GM12878 (cell line): ENCODE results near the gene SLC38A3. TPM values are rescaled to one million over a fixed set of nuclear protein-coding genes. Genes with fewer than 3 reads are reported as not detected.

Experiments used
- ATAC-seq: fragments of 200-7000 bp; cut with Tn5 transposase; 3 replicates; pipeline ENCODE4 v1.9.1; 2020; ENCODE audit warnings: mild to moderate bottlenecking, moderate library complexity
- BruUV-seq: library from RNA; stranded (reverse); fragments of 400-500 nt; replicated peaks from 2 replicates; lab custom pipeline; 2021; lab: Mats Ljungman, UMichigan
- CTCF ChIA-PET: fragments of 300-600 bp; sonication (Branson Sonifier 250); formaldehyde crosslinking; extraction: SDS; loops from one replicate; lab custom pipeline; 2021; ENCODE audit warnings: inconsistent platforms; lab: Yijun Ruan, JAX
- POLR2A ChIA-PET: fragments of 350-600 bp; formaldehyde crosslinking; extraction: SDS; loops from one replicate; lab custom pipeline; 2021; ENCODE audit warnings: inconsistent platforms; lab: Charles Lee
- RAD21 ChIA-PET: fragments of 300-600 bp; sonication (Branson Sonifier 250); formaldehyde crosslinking; loops from one replicate; lab custom pipeline; 2023; ENCODE audit warnings: antibody characterized with exemption; ENCODE audit not compliant: unreplicated experiment; lab: Charles Lee
- SMC1A ChIA-PET: fragments of 300-600 bp; sonication (Branson Sonifier 250); formaldehyde crosslinking; loops from one replicate; lab custom pipeline; 2023; ENCODE audit not compliant: unreplicated experiment, uncharacterized antibody; lab: Charles Lee
- DNase-seq: peaks from one replicate; pipeline ENCODE4 v3.0.0-alpha.2; 2011; ENCODE audit warnings: low read depth, low spot score
- FAIRE-seq: peaks from 3 replicates; lab custom pipeline; 2011; peaks lifted over from hg19 to GRCh38; lab: Jason Lieb, UNC
- H2AFZ ChIP-seq: 2 replicates; pipeline ENCODE4 v1.6.0; 2011; ENCODE audit warnings: low read depth, low read length, control low read depth; ENCODE audit not compliant: control insufficient read depth
- H3K27ac ChIP-seq: 2 replicates; pipeline ENCODE4 v1.5.1; 2011; ENCODE audit warnings: control low read depth; ENCODE audit not compliant: control insufficient read depth, insufficient read depth
- H3K27me3 ChIP-seq, 2 experiments: replicated peaks in 1 of 2; 2 replicates each; pipeline versions ENCODE4 v1.6.0 to v1.6.1; 2011; ENCODE audit warnings: low read length in 1 of 2; ENCODE audit not compliant: control insufficient read depth in 2 of 2, insufficient read depth in 2 of 2
- H3K36me3 ChIP-seq, 2 experiments: 2 replicates each; pipeline ENCODE4 v1.5.1; 2011; ENCODE audit warnings: low read length in 1 of 2; ENCODE audit not compliant: control insufficient read depth in 2 of 2, insufficient read depth in 2 of 2
- H3K4me1 ChIP-seq: 2 replicates; pipeline ENCODE4 v1.6.1; 2011; ENCODE audit warnings: mild to moderate bottlenecking, low read length, moderate library complexity, mixed read lengths; ENCODE audit not compliant: control insufficient read depth, insufficient read depth
- H3K4me2 ChIP-seq: 2 replicates; pipeline ENCODE4 v1.6.0; 2011; ENCODE audit warnings: control low read depth; ENCODE audit not compliant: control insufficient read depth, insufficient read depth
- H3K4me3 ChIP-seq: fragments of 200-600 bp; sonication (generic); 2 replicates; pipeline ENCODE4 v1.5.1; 2016
- H3K79me2 ChIP-seq: 2 replicates; pipeline ENCODE4 v1.6.0; 2011; ENCODE audit warnings: low read length; ENCODE audit not compliant: control insufficient read depth, insufficient read depth
- H3K9ac ChIP-seq: 2 replicates; pipeline ENCODE4 v1.8.0; 2011; ENCODE audit warnings: low read length, control low read depth, mixed read lengths; ENCODE audit not compliant: control insufficient read depth, insufficient read depth
- H3K9me3 ChIP-seq: replicated peaks from 3 replicates; pipeline ENCODE4 v1.5.1; 2011; ENCODE audit warnings: mild to moderate bottlenecking, low read length; ENCODE audit not compliant: control insufficient read depth, insufficient read depth
- H4K20me1 ChIP-seq: 2 replicates; pipeline ENCODE4 v1.6.0; 2011; ENCODE audit not compliant: control insufficient read depth, insufficient read depth
- ATF7 ChIP-seq: fragments of 450-650 bp; IDR thresholded peaks from 2 replicates; pipeline ENCODE4 v1.6.1; 2016; ENCODE audit warnings: low read depth, mild to moderate bottlenecking
- BMI1 ChIP-seq: fragments of 450-650 bp; IDR thresholded peaks from 2 replicates; pipeline ENCODE4 v1.6.1; 2016; ENCODE audit warnings: mild to moderate bottlenecking, moderate library complexity, borderline replicate concordance
- CBX3 ChIP-seq: fragments of 200-600 bp; sonication (generic); IDR thresholded peaks from 2 replicates; pipeline ENCODE4 v1.6.1; 2016; ENCODE audit warnings: low read depth, borderline replicate concordance
- CUX1 ChIP-seq: IDR thresholded peaks from 2 replicates; pipeline ENCODE4 v1.6.1; 2012; ENCODE audit warnings: improper control_type of control experiment, low read depth, low read length; ENCODE audit not compliant: insufficient replicate concordance
- KDM1A ChIP-seq: fragments of 200-600 bp; sonication (generic); IDR thresholded peaks from 2 replicates; pipeline ENCODE4 v1.6.1; 2016; ENCODE audit warnings: borderline replicate concordance
- MEF2B ChIP-seq: fragments of 450-650 bp; IDR thresholded peaks from 2 replicates; pipeline ENCODE4 v1.6.1; 2018; ENCODE audit warnings: mild to moderate bottlenecking, moderate library complexity; ENCODE audit not compliant: partially characterized antibody, poor library complexity, severe bottlenecking
- NFYB ChIP-seq: IDR thresholded peaks from 2 replicates; pipeline ENCODE4 v1.6.1; 2011; ENCODE audit warnings: low read depth, mild to moderate bottlenecking, low read length, improper control_type of control experiment, moderate library complexity; ENCODE audit not compliant: insufficient read depth
- PML ChIP-seq: IDR thresholded peaks from 2 replicates; pipeline ENCODE4 v1.6.1; 2012; ENCODE audit warnings: low read length, inconsistent platforms
- STAT1 ChIP-seq: fragments of 450-650 bp; conservative IDR thresholded peaks from 2 replicates; pipeline ENCODE4 v1.6.1; 2014; ENCODE audit warnings: antibody characterized with exemption, mild to moderate bottlenecking
- ZBTB40 ChIP-seq: fragments of 450-650 bp; IDR thresholded peaks from 2 replicates; pipeline ENCODE4 v1.6.1; 2016; ENCODE audit warnings: mild to moderate bottlenecking, moderate library complexity, borderline replicate concordance
- ZNF217 ChIP-seq: fragments of 450-650 bp; IDR thresholded peaks from 2 replicates; pipeline ENCODE4 v1.6.1; 2017; ENCODE audit warnings: antibody characterized with exemption, mild to moderate bottlenecking
- WGBS: methylation state at CpG from one replicate; pipeline ENCODE4 v1.1.6; 2016; ENCODE audit warnings: low lambda C conversion rate; ENCODE audit not compliant: insufficient replicate concordance, insufficient coverage; ENCODE audit errors: missing lambda C conversion rate; 5-methylcytosine and 5-hydroxymethylcytosine counted together
- in situ Hi-C: fragments of 300-500 bp; cut with MboI; formaldehyde crosslinking; loops from 9 replicates; pipeline ENCODE4 v1.14.3; 2018; ENCODE audit warnings: mixed read lengths
- intact Hi-C: fragments of 100-400 bp; cut with micrococcal nuclease; formaldehyde crosslinking; loops from one replicate; pipeline ENCODE4 v1.14.2; 2022; ENCODE audit not compliant: unreplicated experiment
- polyA plus RNA-seq, 11 experiments: library from polyadenylated mRNA; depleted of rRNA in 4 of 11; unstranded in 6 of 11; stranded (reverse) in 5 of 11; fragments of >200 nt; fragmentation: Nextera tagmentation in 4 of 11; fragmentation: Illumina TruSeq in 1 of 11; extraction: Ambion mirVana in 4 of 11; extraction: Trizol in 1 of 11; gene quantifications; 1 replicate in 1 of 11; 2 replicates in 10 of 11; pipeline versions ENCODE4 v1.2.1 to v1.2.3, GENCODE V29; 2011 to 2016; ENCODE audit warnings: inconsistent platforms in 2 of 11, missing spikeins in 2 of 11, low read depth in 1 of 11
- total RNA-seq, 4 experiments: library from RNA; depleted of rRNA in 3 of 4; stranded (reverse); fragments of >200 nt in 3 of 4; fragmentation: Illumina TruSeq in 1 of 4; extraction: Trizol in 1 of 4; gene quantifications; 2 replicates each; pipeline versions ENCODE4 v1.2.1 to v1.2.3, GENCODE V29; 2013 to 2021

The SLC38A3 gene
- total and polyA plus RNA-seq, 10 of the 15 experiments (the other 5 are each of a cell fraction or from before 2014, with no cell fraction given): 0.14 TPM; not detected in 9

GRCh38 chr3:50201573-50202315, 3.3 kb upstream of the SLC38A3 start (continued):
- TF ChIP-seq NFYB: no peak

- POLR2A ChIA-PET: interaction anchor here (1.1 kb wide), 1 partner anchor 8 kb away, joined by 3 read pairs; no protein-coding TSS in a partner anchor
Observed at GRCh38 chr3:50202353-50203112, 2.5 kb upstream of the SLC38A3 start.

More at GRCh38 chr3:50202353-50203112, 2.5 kb upstream of the SLC38A3 start:
- Histone ChIP-seq H3K4me1 (no peaks in the 10 kb centered on the region), H3K36me3 (no peaks in the 10 kb centered on the region), H4K20me1 (no peaks in the 10 kb centered on the region), H3K4me3 (no peak overlapping the region), H2AFZ (no peak overlapping the region), H3K4me2 (no peak overlapping the region), H3K9ac (no peak overlapping the region), H3K27me3 (peaks cover 18 to 24% of the 10 kb centered on the region in 2 experiments)
- intact Hi-C loops (no loop called here), in situ Hi-C loops (no loop called here)
- ChIA-PET CTCF (interaction anchor here (0.6 to 1.6 kb wide), 2 partner anchors 44 to 124 kb away, joined by 3 read pairs; no protein-coding TSS in a partner anchor), SMC1A (interaction anchor here (1.5 kb wide), 1 partner anchor 24 kb away, joined by 3 read pairs; no protein-coding TSS in a partner anchor)
- WGBS: 16% methylated on average over 16 of the region's 16 CpGs
- FAIRE-seq (no peak), ATAC-seq (no peak), DNase-seq (no peak)
- BruUV-seq: no TSS peak
- no peak for TF ChIP-seq PML
- no peak for TF ChIP-seq CUX1
- TF ChIP-seq KDM1A: no peak
- TF ChIP-seq ZBTB40: no peak
- TF ChIP-seq BMI1: no peak
- no peak for TF ChIP-seq ZNF217
- no peak for TF ChIP-seq ATF7
- TF ChIP-seq CBX3: no peak
- no peak for TF ChIP-seq STAT1
- no peak for TF ChIP-seq MEF2B
- TF ChIP-seq, all 136 proteins: peak for 0
- H3K27ac ChIP-seq: no peak overlapping the region
- H3K79me2 ChIP-seq: no peaks in the 10 kb centered on the region
- RAD21 ChIA-PET: interaction anchor here (0.7 kb wide), 1 partner anchor 70 kb away, joined by 4 read pairs; no protein-coding TSS in a partner anchor
- H3K9me3 ChIP-seq: no peaks in the 10 kb centered on the region
